WTC11 (cell line): Measurements from ENCODE around the gene ROR2. TPM values are rescaled to one million over a fixed set of nuclear protein-coding genes. Genes with fewer than 3 reads are reported as not detected.
A peak's percentile ranks its signal among the peaks of the same experiment; 100 is the strongest.

ENCODE experiments used
- ATAC-seq: fragments of 200-7000 bp; cut with Tn5 transposase; 2 replicates; pipeline ENCODE4 v1.10.0; 2021; ENCODE audit warnings: mild to moderate bottlenecking, moderate library complexity
- CTCF ChIA-PET: fragments of 300-600 bp; sonication (Branson Sonifier 250); formaldehyde crosslinking; loops from one replicate; lab custom pipeline; 2021; ENCODE audit warnings: antibody characterized with exemption; lab: Charles Lee
- POLR2A ChIA-PET: fragments of 350-600 bp; sonication (Branson Sonifier 250); formaldehyde crosslinking; loops from one replicate; lab custom pipeline; 2021; ENCODE audit warnings: antibody characterized with exemption; lab: Charles Lee
- DNase-seq: peaks from one replicate; pipeline ENCODE4 v3.0.0; 2021; ENCODE audit warnings: low spot score
- H3K27ac Mint-ChIP-seq: 2 replicates; pipeline ENCODE4 v1.8.0; 2021; ENCODE audit warnings: mixed read lengths
- H3K27me3 Mint-ChIP-seq: 2 replicates; pipeline ENCODE4 v1.8.0; 2021; ENCODE audit warnings: low read depth, mild to moderate bottlenecking, moderate library complexity, mixed read lengths
- H3K36me3 Mint-ChIP-seq: 2 replicates; pipeline ENCODE4 v1.8.0; 2021; ENCODE audit warnings: mixed read lengths
- H3K4me1 Mint-ChIP-seq: 2 replicates; pipeline ENCODE4 v1.8.0; 2022; ENCODE audit warnings: mixed read lengths
- H3K4me3 Mint-ChIP-seq: 2 replicates; pipeline ENCODE4 v1.8.0; 2021; ENCODE audit warnings: mild to moderate bottlenecking, moderate library complexity, mixed read lengths
- H3K9me3 Mint-ChIP-seq: 2 replicates; pipeline ENCODE4 v1.8.0; 2021; ENCODE audit warnings: mixed read lengths
- ESRRA ChIP-seq: sonication (generic); formaldehyde crosslinking; IDR thresholded peaks from 2 replicates; pipeline ENCODE4 v1.8.1; 2022; ENCODE audit warnings: mild to moderate bottlenecking, missing genetic modification reagents, borderline replicate concordance
- GABPB1 ChIP-seq: sonication (generic); formaldehyde crosslinking; IDR thresholded peaks from 2 replicates; pipeline ENCODE4 v1.8.1; 2023; ENCODE audit warnings: mild to moderate bottlenecking, missing genetic modification reagents
- HMGA2 ChIP-seq: fragments of 250-450 bp; sonication (Bioruptor Pico); IDR thresholded peaks from 2 replicates; pipeline ENCODE4 v1.4.0; 2021; ENCODE audit warnings: mild to moderate bottlenecking, moderate library complexity
- KAT7 ChIP-seq: sonication (generic); formaldehyde crosslinking; IDR thresholded peaks from 2 replicates; pipeline ENCODE4 v1.8.1; 2023; ENCODE audit warnings: missing genetic modification reagents, mild to moderate bottlenecking, borderline replicate concordance
- ZNF232 ChIP-seq: sonication (generic); formaldehyde crosslinking; IDR thresholded peaks from 2 replicates; pipeline ENCODE4 v1.8.0; 2022; ENCODE audit warnings: mild to moderate bottlenecking, missing genetic modification reagents
- ZNF671 ChIP-seq: fragments of 250-450 bp; sonication (Bioruptor Pico); IDR thresholded peaks from 2 replicates; pipeline ENCODE4 v1.8.0; 2021; ENCODE audit warnings: mild to moderate bottlenecking
- total RNA-seq: library from RNA; stranded (reverse); gene quantifications from 3 replicates; pipeline ENCODE4 v1.2.3, GENCODE V29; 2021
- TF ChIP-seq, protein P1 (sequence below): sonication (generic); formaldehyde crosslinking; IDR thresholded peaks from 2 replicates; pipeline ENCODE4 v1.8.0; 2022; ENCODE audit warnings: mild to moderate bottlenecking, missing genetic modification reagents
- TF ChIP-seq, protein P2 (sequence below): fragments of 250-450 bp; sonication (Bioruptor Pico); IDR thresholded peaks from 2 replicates; pipeline ENCODE4 v1.9.0; 2021; ENCODE audit warnings: moderate library complexity, mild to moderate bottlenecking, inconsistent platforms, borderline replicate concordance
- TF ChIP-seq, protein P3 (sequence below): fragments of 250-450 bp; sonication (Bioruptor Pico); IDR thresholded peaks from 2 replicates; pipeline ENCODE4 v1.9.0; 2021; ENCODE audit warnings: mild to moderate bottlenecking, borderline replicate concordance
- TF ChIP-seq, protein P4 (sequence below): sonication (generic); formaldehyde crosslinking; IDR thresholded peaks from 2 replicates; pipeline ENCODE4 v1.8.1; 2022; ENCODE audit warnings: low read depth, mild to moderate bottlenecking, moderate library complexity, missing genetic modification reagents, borderline replicate concordance
- TF ChIP-seq, protein P5 (sequence below): fragments of 250-450 bp; sonication (Bioruptor Pico); IDR thresholded peaks from 2 replicates; pipeline ENCODE4 v2.1.2; 2022; ENCODE audit warnings: mild to moderate bottlenecking, moderate library complexity

The ROR2 gene
- total RNA-seq, 1 experiment from 2014 or later = 19.8 TPM

DNA sequence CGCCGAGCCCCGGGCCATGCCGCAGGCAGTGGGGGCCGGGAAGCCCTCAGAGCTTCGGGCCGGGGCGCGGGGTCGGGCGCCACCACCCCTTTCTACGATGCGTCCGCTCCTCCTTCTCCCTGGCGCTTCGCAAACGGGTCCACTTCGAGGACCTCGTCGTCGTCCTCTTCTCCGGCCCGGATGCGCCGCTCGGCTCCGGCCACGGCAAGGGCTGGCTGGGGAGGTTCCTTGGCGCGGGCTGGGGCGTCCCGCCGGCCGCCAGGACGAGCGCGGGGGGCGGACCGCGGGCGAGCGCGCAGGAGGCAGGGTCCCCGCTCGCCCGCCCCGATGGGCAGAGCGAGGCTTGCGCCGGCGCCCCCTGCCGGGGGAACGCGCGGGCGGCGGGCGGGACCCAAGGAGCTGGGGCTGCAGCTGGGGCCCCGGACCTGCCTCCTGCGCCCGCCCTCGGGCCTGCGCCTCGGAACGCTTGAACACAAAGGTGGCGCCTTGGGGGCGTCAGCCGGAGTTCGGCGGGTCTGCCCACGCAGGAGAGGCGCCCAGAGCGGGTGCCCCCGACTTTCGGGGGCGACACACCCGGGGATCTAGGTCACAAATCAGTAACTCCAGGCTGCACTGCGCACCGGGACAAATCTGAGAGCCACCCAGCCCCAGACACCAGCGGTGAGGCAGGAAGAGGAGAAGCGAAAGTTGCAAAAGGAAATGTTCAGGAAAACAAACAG lies at the start of gene ROR2 (continued):
- TF ChIP-seq, protein P1, sequence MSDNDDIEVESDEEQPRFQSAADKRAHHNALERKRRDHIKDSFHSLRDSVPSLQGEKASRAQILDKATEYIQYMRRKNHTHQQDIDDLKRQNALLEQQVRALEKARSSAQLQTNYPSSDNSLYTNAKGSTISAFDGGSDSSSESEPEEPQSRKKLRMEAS (CRISPR knock-in tag) = peak; percentile 25; the same call in 1 of the 2 replicates
- TF ChIP-seq ZNF671 (0 out of 2 replicates have a peak, but pooled peaks have one; percentile 32), ESRRA (0 out of 2 replicates have a peak, but pooled peaks have one; percentile 50), KAT7 (CRISPR knock-in tag) (0 out of 2 replicates have a peak, but pooled peaks have one; percentile 51)
- TF ChIP-seq, protein P2, sequence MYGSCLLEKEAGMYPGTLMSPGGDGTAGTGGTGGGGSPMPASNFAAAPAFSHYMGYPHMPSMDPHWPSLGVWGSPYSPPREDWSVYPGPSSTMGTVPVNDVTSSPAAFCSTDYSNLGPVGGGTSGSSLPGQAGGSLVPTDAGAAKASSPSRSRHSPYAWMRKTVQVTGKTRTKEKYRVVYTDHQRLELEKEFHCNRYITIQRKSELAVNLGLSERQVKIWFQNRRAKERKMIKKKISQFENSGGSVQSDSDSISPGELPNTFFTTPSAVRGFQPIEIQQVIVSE = no peak

DNA sequence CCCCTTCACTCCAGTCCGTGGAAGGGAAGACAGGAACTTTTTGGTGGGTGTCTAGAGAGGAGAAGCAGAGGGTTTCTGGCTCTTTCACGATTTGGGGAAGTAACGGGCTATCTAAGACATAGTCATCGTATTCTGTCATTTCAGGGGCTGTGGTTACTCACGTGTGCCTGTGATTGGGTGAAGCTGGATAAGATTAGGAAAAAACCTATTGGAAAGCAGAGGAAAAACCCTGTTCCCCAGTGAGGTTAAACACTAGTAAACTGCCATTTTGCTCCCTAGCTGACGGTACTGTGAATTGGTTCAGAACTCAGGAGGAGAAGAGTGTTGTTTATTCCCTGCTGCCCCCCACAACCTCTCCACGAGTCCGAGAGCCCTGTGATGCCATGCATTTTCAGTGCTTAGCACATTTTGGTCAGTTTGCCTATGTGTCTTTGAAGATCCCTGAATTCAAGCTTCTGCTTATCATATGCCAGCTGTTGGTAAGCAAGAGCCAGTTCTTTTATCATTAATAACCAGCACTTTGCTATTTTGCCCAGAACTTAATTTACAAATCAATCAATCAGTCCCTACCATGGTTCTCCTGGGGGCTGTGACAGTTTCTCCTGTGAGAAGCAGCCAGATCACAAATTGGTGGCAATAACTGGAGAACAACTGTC lies 45.1 kb upstream of the ROR2 start:
- H3K27ac Mint-ChIP-seq = no peak overlapping the region
- DNase-seq = no peak
- peaks cover 2% of the 10 kb centered on the region; the same call in 1 of the 2 replicates for H3K27me3 Mint-ChIP-seq
- ChIA-PET POLR2A (no interaction called here), CTCF (interaction anchor here (1.7 to 1.8 kb wide), 2 partner anchors 41 to 237 kb away, joined by 4 read pairs; no protein-coding TSS in a partner anchor)
- H3K4me1 Mint-ChIP-seq = no peaks in the 10 kb centered on the region
- H3K9me3 Mint-ChIP-seq = 0 out of 2 replicates have a peak, but pooled peaks cover 3% of the 10 kb centered on the region
- TF ChIP-seq, protein P3, sequence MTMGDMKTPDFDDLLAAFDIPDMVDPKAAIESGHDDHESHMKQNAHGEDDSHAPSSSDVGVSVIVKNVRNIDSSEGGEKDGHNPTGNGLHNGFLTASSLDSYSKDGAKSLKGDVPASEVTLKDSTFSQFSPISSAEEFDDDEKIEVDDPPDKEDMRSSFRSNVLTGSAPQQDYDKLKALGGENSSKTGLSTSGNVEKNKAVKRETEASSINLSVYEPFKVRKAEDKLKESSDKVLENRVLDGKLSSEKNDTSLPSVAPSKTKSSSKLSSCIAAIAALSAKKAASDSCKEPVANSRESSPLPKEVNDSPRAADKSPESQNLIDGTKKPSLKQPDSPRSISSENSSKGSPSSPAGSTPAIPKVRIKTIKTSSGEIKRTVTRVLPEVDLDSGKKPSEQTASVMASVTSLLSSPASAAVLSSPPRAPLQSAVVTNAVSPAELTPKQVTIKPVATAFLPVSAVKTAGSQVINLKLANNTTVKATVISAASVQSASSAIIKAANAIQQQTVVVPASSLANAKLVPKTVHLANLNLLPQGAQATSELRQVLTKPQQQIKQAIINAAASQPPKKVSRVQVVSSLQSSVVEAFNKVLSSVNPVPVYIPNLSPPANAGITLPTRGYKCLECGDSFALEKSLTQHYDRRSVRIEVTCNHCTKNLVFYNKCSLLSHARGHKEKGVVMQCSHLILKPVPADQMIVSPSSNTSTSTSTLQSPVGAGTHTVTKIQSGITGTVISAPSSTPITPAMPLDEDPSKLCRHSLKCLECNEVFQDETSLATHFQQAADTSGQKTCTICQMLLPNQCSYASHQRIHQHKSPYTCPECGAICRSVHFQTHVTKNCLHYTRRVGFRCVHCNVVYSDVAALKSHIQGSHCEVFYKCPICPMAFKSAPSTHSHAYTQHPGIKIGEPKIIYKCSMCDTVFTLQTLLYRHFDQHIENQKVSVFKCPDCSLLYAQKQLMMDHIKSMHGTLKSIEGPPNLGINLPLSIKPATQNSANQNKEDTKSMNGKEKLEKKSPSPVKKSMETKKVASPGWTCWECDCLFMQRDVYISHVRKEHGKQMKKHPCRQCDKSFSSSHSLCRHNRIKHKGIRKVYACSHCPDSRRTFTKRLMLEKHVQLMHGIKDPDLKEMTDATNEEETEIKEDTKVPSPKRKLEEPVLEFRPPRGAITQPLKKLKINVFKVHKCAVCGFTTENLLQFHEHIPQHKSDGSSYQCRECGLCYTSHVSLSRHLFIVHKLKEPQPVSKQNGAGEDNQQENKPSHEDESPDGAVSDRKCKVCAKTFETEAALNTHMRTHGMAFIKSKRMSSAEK = no peak
- TF ChIP-seq HMGA2 (no peak), ESRRA (no peak)
- no peak overlapping the region for H3K4me3 Mint-ChIP-seq
- ATAC-seq = no peak
- H3K36me3 Mint-ChIP-seq = no peaks in the 10 kb centered on the region

DNA sequence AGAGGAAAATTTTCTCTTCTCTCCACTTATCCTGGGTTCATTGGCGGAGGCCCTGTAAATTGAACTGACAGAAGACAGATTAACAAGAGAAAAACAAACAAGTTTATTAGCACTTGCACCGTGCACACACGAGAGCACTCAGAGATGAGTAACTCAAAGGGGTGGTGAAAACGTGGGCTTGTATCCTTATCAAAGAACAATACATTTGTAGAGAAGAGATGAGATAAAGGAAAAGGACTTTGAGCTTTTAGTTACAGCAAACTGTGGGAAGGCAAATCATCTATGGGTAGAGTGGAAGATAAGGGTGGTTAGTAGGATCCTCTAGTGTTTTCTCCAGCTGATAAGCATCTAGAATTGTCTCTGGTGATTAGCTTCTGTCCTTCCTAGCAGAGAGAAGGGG lies 44.4 kb upstream of the ROR2 start:
- CTCF ChIA-PET = interaction anchor here (1.7 to 1.8 kb wide), 2 partner anchors 40 to 236 kb away, joined by 4 read pairs; no protein-coding TSS in a partner anchor
- Mint-ChIP-seq H3K36me3 (no peaks in the 10 kb centered on the region), H3K27me3 (no peaks in the 10 kb centered on the region), H3K4me1 (no peaks in the 10 kb centered on the region), H3K9me3 (no peaks in the 10 kb centered on the region), H3K4me3 (no peak overlapping the region), H3K27ac (no peak overlapping the region)
- DNase-seq (no peak), ATAC-seq (no peak)
- no peak for TF ChIP-seq ZNF232 (CRISPR knock-in tag)
- TF ChIP-seq, protein P4, sequence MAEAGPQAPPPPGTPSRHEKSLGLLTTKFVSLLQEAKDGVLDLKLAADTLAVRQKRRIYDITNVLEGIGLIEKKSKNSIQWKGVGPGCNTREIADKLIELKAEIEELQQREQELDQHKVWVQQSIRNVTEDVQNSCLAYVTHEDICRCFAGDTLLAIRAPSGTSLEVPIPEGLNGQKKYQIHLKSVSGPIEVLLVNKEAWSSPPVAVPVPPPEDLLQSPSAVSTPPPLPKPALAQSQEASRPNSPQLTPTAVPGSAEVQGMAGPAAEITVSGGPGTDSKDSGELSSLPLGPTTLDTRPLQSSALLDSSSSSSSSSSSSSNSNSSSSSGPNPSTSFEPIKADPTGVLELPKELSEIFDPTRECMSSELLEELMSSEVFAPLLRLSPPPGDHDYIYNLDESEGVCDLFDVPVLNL (CRISPR knock-in tag) = no peak
- TF ChIP-seq, protein P5, sequence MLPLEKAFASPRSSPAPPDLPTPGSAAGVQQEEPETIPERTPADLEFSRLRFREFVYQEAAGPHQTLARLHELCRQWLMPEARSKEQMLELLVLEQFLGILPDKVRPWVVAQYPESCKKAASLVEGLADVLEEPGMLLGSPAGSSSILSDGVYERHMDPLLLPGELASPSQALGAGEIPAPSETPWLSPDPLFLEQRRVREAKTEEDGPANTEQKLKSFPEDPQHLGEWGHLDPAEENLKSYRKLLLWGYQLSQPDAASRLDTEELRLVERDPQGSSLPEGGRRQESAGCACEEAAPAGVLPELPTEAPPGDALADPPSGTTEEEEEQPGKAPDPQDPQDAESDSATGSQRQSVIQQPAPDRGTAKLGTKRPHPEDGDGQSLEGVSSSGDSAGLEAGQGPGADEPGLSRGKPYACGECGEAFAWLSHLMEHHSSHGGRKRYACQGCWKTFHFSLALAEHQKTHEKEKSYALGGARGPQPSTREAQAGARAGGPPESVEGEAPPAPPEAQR (CRISPR knock-in tag) = no peak
- no peak for TF ChIP-seq GABPB1 (CRISPR knock-in tag)
- POLR2A ChIA-PET = no interaction called here
